ENCODE data around the gene TIMM17A.

TIMM17A gene

GRCh38 chr1:201983380-201983805 is 28.1 kb downstream of the TIMM17A start:
- no peak for DNase-seq (ENCODE audit: low spot score)

- DNase-seq (ENCODE audit: low spot score) = no peak
Measured at GRCh38 chr1:201984446-201984845, 29.1 kb downstream of the TIMM17A start.

GRCh38 chr1:201985355-201985754 is 30.1 kb downstream of the TIMM17A start:
- DNase-seq (ENCODE audit: low spot score) = no peak

- no peak for DNase-seq (ENCODE audit: low spot score)
Measured at GRCh38 chr1:201988601-201989000, 33.3 kb downstream of the TIMM17A start.

- no peak for DNase-seq (ENCODE audit: low spot score)
Measured at GRCh38 chr1:201989354-201990128, 34.2 kb downstream of the TIMM17A start.

- DNase-seq (ENCODE audit: low spot score) = no peak
Measured at GRCh38 chr1:201990427-201990826, 35.1 kb downstream of the TIMM17A start.

- peak; percentile 72 for DNase-seq (ENCODE audit: low spot score)
Measured at GRCh38 chr1:201999625-202000238, 44.4 kb downstream of the TIMM17A start.

GRCh38 chr1:202002507-202002906 is 47.2 kb downstream of the TIMM17A start:
- DNase-seq (ENCODE audit: low spot score) = no peak

- DNase-seq (ENCODE audit: low spot score) = no peak
Measured at GRCh38 chr1:202004711-202005110, 49.4 kb downstream of the TIMM17A start.

- DNase-seq (ENCODE audit: low spot score) = peak; percentile 25
Measured at GRCh38 chr1:202005958-202006357, 50.7 kb downstream of the TIMM17A start.

- no peak for DNase-seq (ENCODE audit: low spot score)
Measured at GRCh38 chr1:202007304-202007703, 52.0 kb downstream of the TIMM17A start.

GRCh38 chr1:202007805-202008489 is 52.6 kb downstream of the TIMM17A start:
- no peak for DNase-seq (ENCODE audit: low spot score)

GRCh38 chr1:202009326-202010179 is 54.2 kb downstream of the TIMM17A start:
- DNase-seq (ENCODE audit: low spot score) = peak; percentile 91

- DNase-seq (ENCODE audit: low spot score) = peak; percentile 99
Measured at GRCh38 chr1:202010180-202011015, 55.1 kb downstream of the TIMM17A start, which contains the start of gene ELF3. TSS of gene ELF3 (plus strand) at chr1:202010587. CDS start at chr1:202011137, 550 bp downstream.

- no peak for DNase-seq (ENCODE audit: low spot score)
Measured at GRCh38 chr1:202011994-202012393, 56.7 kb downstream of the TIMM17A start.

- DNase-seq (ENCODE audit: low spot score) = no peak
Measured at GRCh38 chr1:202012544-202013478, 57.5 kb downstream of the TIMM17A start.

GRCh38 chr1:202013603-202014002 is 58.3 kb downstream of the TIMM17A start:
- no peak for DNase-seq (ENCODE audit: low spot score)

- no peak for DNase-seq (ENCODE audit: low spot score)
Measured at GRCh38 chr1:202014060-202014459, 58.8 kb downstream of the TIMM17A start.

GRCh38 chr1:202014915-202015661 is 59.8 kb downstream of the TIMM17A start:
- DNase-seq (ENCODE audit: low spot score) = no peak

Measured in SW480 (cell line).